ENCODE measurements around the gene INIP.
"Not testable (repeated sequence)": the region's sequence is repeated elsewhere in the genome, so short reads cannot be mapped to it uniquely, and the experiment has no call there.

Gene INIP

GRCh38 chr9:112731971-112732370 is 14.1 kb upstream of the INIP start:
- DNase-seq: no peak

GRCh38 chr9:112728401-112728800 is 10.5 kb upstream of the INIP start:
- DNase-seq: no peak

- no peak for DNase-seq
Measured at GRCh38 chr9:112726428-112726827, 8.5 kb upstream of the INIP start.

- DNase-seq: no peak
Measured at GRCh38 chr9:112725961-112726360, 8.0 kb upstream of the INIP start.

GRCh38 chr9:112722749-112723148 is 4.8 kb upstream of the INIP start:
- DNase-seq: not testable (repeated sequence)

GRCh38 chr9:112720113-112720780 is 2.3 kb upstream of the INIP start:
- DNase-seq: no peak

GRCh38 chr9:112719696-112720095 is 1.8 kb upstream of the INIP start:
- DNase-seq: no peak

GRCh38 chr9:112719241-112719691 is 1.3 kb upstream of the INIP start:
- DNase-seq: no peak

- no peak for DNase-seq
Measured at GRCh38 chr9:112712678-112713077, 5.2 kb downstream of the INIP start.

GRCh38 chr9:112711050-112711689 is 6.7 kb downstream of the INIP start:
- no peak for DNase-seq

- DNase-seq: no peak
Measured at GRCh38 chr9:112705768-112706427, 12.0 kb downstream of the INIP start.

- no peak for DNase-seq
Measured at GRCh38 chr9:112703304-112703703, 14.6 kb downstream of the INIP start.

GRCh38 chr9:112700085-112700484 is 17.8 kb downstream of the INIP start:
- no peak for DNase-seq

- no peak for DNase-seq
Measured at GRCh38 chr9:112699230-112699629, 18.7 kb downstream of the INIP start.

GRCh38 chr9:112696461-112696860 is 21.5 kb downstream of the INIP start:
- DNase-seq: no peak

GRCh38 chr9:112694706-112695555 is 23.0 kb downstream of the INIP start:
- DNase-seq: no peak

GRCh38 chr9:112689161-112689740 is 28.7 kb downstream of the INIP start:
- DNase-seq: no peak

- DNase-seq: no peak
Measured at GRCh38 chr9:112680731-112681402, 37.0 kb downstream of the INIP start.

GRCh38 chr9:112677040-112677439 is 40.9 kb downstream of the INIP start:
- DNase-seq: no peak

- DNase-seq: not testable (repeated sequence)
Measured at GRCh38 chr9:112673221-112673620, 44.7 kb downstream of the INIP start.

- no peak for DNase-seq
Measured at GRCh38 chr9:112670991-112671625, 46.8 kb downstream of the INIP start.

- DNase-seq: no peak
Measured at GRCh38 chr9:112669326-112669725, 48.6 kb downstream of the INIP start.

All from activated CD4-positive, alpha-beta T cell treated with anti-CD3 and anti-CD28 coated beads for 1 hour (primary cell).